ENCODE results near the gene PROM1. TPM values are rescaled to one million over a fixed set of nuclear protein-coding genes. Genes with fewer than 3 reads are reported as not detected.

PROM1 gene
- polyA plus RNA-seq, 2 of the 4 experiments (the other 2 are of a cell fraction): 0.03 to 0.14 TPM

DNA sequence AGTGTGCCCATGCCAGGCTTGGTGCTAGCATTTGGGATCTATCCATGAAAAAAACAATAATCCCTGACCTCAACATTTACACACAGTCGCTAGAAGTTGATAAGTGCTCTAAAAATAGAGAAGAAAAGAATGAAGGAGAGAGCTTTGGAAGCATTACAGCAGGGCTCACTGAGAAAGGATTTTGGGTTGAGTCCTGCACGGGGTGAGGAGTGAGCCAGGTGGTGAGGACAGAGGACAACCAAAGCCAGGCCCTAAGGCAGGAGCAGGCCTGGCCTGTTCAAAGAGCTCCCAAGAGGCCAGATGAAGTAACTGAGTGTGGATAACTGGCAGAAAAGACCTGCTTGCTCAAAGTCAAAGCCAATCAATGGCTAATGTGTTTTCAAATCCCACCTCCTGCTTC, 20.7 kb upstream of the PROM1 start:
- no peak for DNase-seq (ENCODE audit: low read depth in 1 of 2, low spot score in 1 of 2)
- ATAC-seq: no peak
- H3K4me1 ChIP-seq: no peaks in the 10 kb centered on the region
- H3K27ac ChIP-seq: no peak overlapping the region
- WGBS (ENCODE audit: missing lambda C conversion rate): 21% methylated on average over 2 of the region's 2 CpGs
- no peak for FAIRE-seq
- ChIA-PET CTCF (interaction anchor here (1.1 kb wide), 1 partner anchor 24 kb away, joined by 3 read pairs; no protein-coding TSS in a partner anchor), POLR2A (no interaction called here)
- no peak overlapping the region for H3K4me2 ChIP-seq
- H3K9me3 ChIP-seq: no peaks in the 10 kb centered on the region
- H3K4me3 ChIP-seq: no peak overlapping the region
- TF ChIP-seq BHLHE40 (IDR thresholded peaks at IDR 0.05; ENCODE audit: low read depth, low read length) (no peak), RFX5 (IDR thresholded peaks at IDR 0.05) (no peak), FOSB (CRISPR knock-in tag; IDR thresholded peaks at IDR 0.05) (no peak), CHD4 (IDR thresholded peaks at IDR 0.05; ENCODE audit: borderline replicate concordance) (no peak), TP53 (CRISPR knock-in tag; IDR thresholded peaks at IDR 0.05) (no peak), NPAS2 (CRISPR knock-in tag; IDR thresholded peaks at IDR 0.05; ENCODE audit: borderline replicate concordance) (no peak), ELK1 (IDR thresholded peaks at IDR 0.05; ENCODE audit: low read depth, low read length) (no peak), HOXB13 (CRISPR knock-in tag; IDR thresholded peaks at IDR 0.05; ENCODE audit: low read depth) (no peak), POLR2AphosphoS2 (conservative IDR thresholded peaks at IDR 0.05; ENCODE audit: low read length) (no peak), CBX2 (IDR thresholded peaks at IDR 0.05; ENCODE audit: borderline replicate concordance, low read depth) (no peak), NFE2L2 (conservative IDR thresholded peaks at IDR 0.05; ENCODE audit: low read length) (no peak), ESRRA (IDR thresholded peaks at IDR 0.05; ENCODE audit: borderline replicate concordance, low read length) (no peak), HDAC2 (IDR thresholded peaks at IDR 0.05) (no peak), POLR2A (IDR thresholded peaks at IDR 0.05; ENCODE audit: low read length) (no peak), HOXB5 (CRISPR knock-in tag; IDR thresholded peaks at IDR 0.05) (no peak)
- TF ChIP-seq, protein P1, sequence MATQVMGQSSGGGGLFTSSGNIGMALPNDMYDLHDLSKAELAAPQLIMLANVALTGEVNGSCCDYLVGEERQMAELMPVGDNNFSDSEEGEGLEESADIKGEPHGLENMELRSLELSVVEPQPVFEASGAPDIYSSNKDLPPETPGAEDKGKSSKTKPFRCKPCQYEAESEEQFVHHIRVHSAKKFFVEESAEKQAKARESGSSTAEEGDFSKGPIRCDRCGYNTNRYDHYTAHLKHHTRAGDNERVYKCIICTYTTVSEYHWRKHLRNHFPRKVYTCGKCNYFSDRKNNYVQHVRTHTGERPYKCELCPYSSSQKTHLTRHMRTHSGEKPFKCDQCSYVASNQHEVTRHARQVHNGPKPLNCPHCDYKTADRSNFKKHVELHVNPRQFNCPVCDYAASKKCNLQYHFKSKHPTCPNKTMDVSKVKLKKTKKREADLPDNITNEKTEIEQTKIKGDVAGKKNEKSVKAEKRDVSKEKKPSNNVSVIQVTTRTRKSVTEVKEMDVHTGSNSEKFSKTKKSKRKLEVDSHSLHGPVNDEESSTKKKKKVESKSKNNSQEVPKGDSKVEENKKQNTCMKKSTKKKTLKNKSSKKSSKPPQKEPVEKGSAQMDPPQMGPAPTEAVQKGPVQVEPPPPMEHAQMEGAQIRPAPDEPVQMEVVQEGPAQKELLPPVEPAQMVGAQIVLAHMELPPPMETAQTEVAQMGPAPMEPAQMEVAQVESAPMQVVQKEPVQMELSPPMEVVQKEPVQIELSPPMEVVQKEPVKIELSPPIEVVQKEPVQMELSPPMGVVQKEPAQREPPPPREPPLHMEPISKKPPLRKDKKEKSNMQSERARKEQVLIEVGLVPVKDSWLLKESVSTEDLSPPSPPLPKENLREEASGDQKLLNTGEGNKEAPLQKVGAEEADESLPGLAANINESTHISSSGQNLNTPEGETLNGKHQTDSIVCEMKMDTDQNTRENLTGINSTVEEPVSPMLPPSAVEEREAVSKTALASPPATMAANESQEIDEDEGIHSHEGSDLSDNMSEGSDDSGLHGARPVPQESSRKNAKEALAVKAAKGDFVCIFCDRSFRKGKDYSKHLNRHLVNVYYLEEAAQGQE (IDR thresholded peaks at IDR 0.05): no peak

DNA sequence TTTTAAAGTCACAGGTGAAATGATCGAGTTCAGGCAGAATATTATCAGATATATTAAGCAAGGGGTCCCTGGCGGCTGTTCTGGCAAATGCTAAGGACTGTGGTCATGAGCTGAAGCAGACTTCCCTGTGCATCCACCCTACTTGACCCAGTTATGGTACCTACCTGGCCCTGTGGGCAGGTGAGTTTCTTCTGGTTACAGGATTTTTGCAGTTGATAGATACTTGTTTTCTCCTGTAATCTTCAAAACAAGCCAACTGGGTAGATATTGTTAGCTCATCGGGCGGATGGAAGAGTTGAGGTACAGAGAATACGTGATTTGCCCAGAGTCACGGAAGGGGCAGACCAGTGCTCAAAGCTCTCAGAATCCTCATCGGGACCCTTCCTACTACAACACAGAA, 18.5 kb upstream of the PROM1 start:
- FAIRE-seq: no peak
- H3K4me2 ChIP-seq: no peak overlapping the region
- H3K9me3 ChIP-seq: no peaks in the 10 kb centered on the region
- CTCF ChIA-PET: no interaction called here
- no peaks in the 10 kb centered on the region for H3K4me1 ChIP-seq
- DNase-seq (ENCODE audit: low read depth in 1 of 2, low spot score in 1 of 2): no peak
- POLR2A ChIA-PET: no interaction called here
- 64% methylated on average over 7 of the region's 7 CpGs for WGBS (ENCODE audit: missing lambda C conversion rate)
- H3K27ac ChIP-seq: no peak overlapping the region
- no peak for TF ChIP-seq E2F6 (IDR thresholded peaks at IDR 0.05; ENCODE audit: borderline replicate concordance, low read depth)
- TF ChIP-seq CBX8 (IDR thresholded peaks at IDR 0.05): no peak
- TF ChIP-seq POLR2AphosphoS2 (conservative IDR thresholded peaks at IDR 0.05; ENCODE audit: low read length): no peak
- TF ChIP-seq, protein P1 (IDR thresholded peaks at IDR 0.05): no peak
- TF ChIP-seq HOXB13 (CRISPR knock-in tag; IDR thresholded peaks at IDR 0.05; ENCODE audit: low read depth): no peak
- no peak for TF ChIP-seq CEBPB (IDR thresholded peaks at IDR 0.05)
- no peak overlapping the region for H3K4me3 ChIP-seq
- no peak for ATAC-seq
